Diencephalon (tissue), 1 donor: ENCODE measurements around the gene CT45A6. TPM values are rescaled to one million over a fixed set of nuclear protein-coding genes. Genes with fewer than 3 reads are reported as not detected.

ENCODE experiments used
- total RNA-seq: library from RNA; depleted of rRNA; stranded (reverse); fragments of >200 nt; gene quantifications from one replicate; pipeline ENCODE4 v1.2.3, GENCODE V29; 2014

The CT45A6 gene, protein sequence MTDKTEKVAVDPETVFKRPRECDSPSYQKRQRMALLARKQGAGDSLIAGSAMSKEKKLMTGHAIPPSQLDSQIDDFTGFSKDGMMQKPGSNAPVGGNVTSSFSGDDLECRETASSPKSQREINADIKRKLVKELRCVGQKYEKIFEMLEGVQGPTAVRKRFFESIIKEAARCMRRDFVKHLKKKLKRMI
- not detected for total RNA-seq

GRCh38 chrX:135802687-135803086 lies at the start of gene CT45A6:
CT45A6 (minus strand) TSS chrX:135802787; CDS start chrX:135798993, 3,794 bp downstream.

DNA sequence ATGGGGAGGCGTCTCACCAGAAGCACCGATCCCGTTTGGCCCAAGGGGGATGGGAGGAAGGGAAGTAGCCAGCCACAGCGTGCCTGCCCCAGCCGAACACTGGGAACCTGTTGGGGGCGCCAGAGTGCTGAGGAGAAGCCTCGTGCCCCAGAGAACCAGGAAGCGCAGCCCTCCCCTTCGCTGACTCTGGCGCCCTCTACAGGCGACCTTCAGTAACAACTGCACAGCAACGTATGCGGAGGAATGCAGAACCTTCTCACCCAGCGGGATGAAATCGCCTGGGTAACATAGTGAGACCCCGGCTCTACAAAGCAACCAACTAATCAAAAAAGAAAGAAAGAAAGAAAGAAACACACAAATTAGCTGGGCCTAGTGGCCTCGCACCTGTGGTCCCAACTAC lies 34.6 kb upstream of the CT45A6 start, which contains the start of gene CT45A7:
TSS of gene CT45A7 (minus strand) at position 101 of the 400 bp plus-strand sequence. CDS start 3,747 bp downstream, outside the sequence.

GRCh38 chrX:135819912-135820311 lies 17.3 kb upstream of the CT45A6 start, which contains the start of gene CT45A2:
CT45A2 (minus strand) TSS chrX:135820012; CDS start chrX:135816265, 3,747 bp downstream.

DNA sequence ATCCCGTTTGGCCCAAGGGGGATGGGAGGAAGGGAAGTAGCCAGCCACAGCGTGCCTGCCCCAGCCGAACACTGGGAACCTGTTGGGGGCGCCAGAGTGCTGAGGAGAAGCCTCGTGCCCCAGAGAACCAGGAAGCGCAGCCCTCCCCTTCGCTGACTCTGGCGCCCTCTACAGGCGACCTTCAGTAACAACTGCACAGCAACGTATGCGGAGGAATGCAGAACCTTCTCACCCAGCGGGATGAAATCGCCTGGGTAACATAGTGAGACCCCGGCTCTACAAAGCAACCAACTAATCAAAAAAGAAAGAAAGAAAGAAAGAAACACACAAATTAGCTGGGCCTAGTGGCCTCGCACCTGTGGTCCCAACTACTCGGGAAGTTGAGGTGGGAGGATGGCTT lies 17.2 kb downstream of the CT45A6 start, which contains the start of gene CT45A5:
TSS of gene CT45A5 (minus strand) at position 101 of the 400 bp plus-strand sequence. CDS start 3,774 bp downstream, outside the sequence.

GRCh38 chrX:135768091-135768490 lies 34.5 kb downstream of the CT45A6 start, which contains the start of gene CT45A3:
CT45A3 (minus strand) TSS chrX:135768191; CDS start chrX:135764444, 3,747 bp downstream.

Other genes with a start within 250 kb of the CT45A6 start
- not detected for gene CT45A1, start 89.1 kb downstream of the CT45A6 start, total RNA-seq
- gene CT45A3, start 34.6 kb downstream of the CT45A6 start, total RNA-seq = not detected
- 0.46 TPM for gene CT45A5, start 17.3 kb downstream of the CT45A6 start, total RNA-seq
- gene CT45A2, start 17.2 kb upstream of the CT45A6 start, total RNA-seq = not detected
- not detected for gene CT45A7, start 34.5 kb upstream of the CT45A6 start, total RNA-seq
- not detected for gene CT45A8, start 51.8 kb upstream of the CT45A6 start, total RNA-seq
- gene CT45A9, start 69.0 kb upstream of the CT45A6 start, total RNA-seq = not detected
- gene CT45A10, start 90.7 kb upstream of the CT45A6 start, total RNA-seq = not detected
- not detected for gene SAGE1, start 90.9 kb upstream of the CT45A6 start, total RNA-seq
- 24.7 TPM for gene MMGT1, start 171.2 kb upstream of the CT45A6 start, total RNA-seq
- 206 TPM for gene SLC9A6, start 182.6 kb upstream of the CT45A6 start, total RNA-seq